ACC112 (cell line): ENCODE measurements around the gene IRX4.
A peak's percentile ranks its signal among the peaks of the same experiment; 100 is the strongest.

Experiments used
- H2AFZ ChIP-seq: fragments of 200-600 bp; sonication (generic); one replicate; pipeline ENCODE4 v1.6.0; 2017; ENCODE audit warnings: antibody characterized with exemption, low read length; ENCODE audit not compliant: unreplicated experiment
- H3K27ac ChIP-seq: fragments of 200-600 bp; sonication (generic); 2 replicates; pipeline ENCODE4 v1.5.1; 2014; ENCODE audit warnings: low read depth, mild to moderate bottlenecking, antibody characterized with exemption, low read length, moderate library complexity
- H3K27me3 ChIP-seq: fragments of 200-600 bp; sonication (generic); 2 replicates; pipeline ENCODE4 v1.6.1; 2014; ENCODE audit warnings: mild to moderate bottlenecking, antibody characterized with exemption, low read length, moderate library complexity, mixed read lengths; ENCODE audit not compliant: insufficient read depth
- H3K36me3 ChIP-seq: fragments of 200-600 bp; sonication (generic); 2 replicates; pipeline ENCODE4 v1.6.1; 2016; ENCODE audit warnings: mild to moderate bottlenecking, antibody characterized with exemption, low read length, moderate library complexity, mixed read lengths; ENCODE audit not compliant: insufficient read depth
- H3K4me1 ChIP-seq: fragments of 200-600 bp; sonication (generic); one replicate; pipeline ENCODE4 v1.6.1; 2016; ENCODE audit warnings: low read length, mixed read lengths; ENCODE audit not compliant: insufficient read depth, unreplicated experiment, control insufficient read depth
- H3K4me3 ChIP-seq: fragments of 200-600 bp; sonication (generic); 2 replicates; pipeline ENCODE4 v1.5.1; 2014; ENCODE audit warnings: mild to moderate bottlenecking, low read depth, low read length
- H3K79me2 ChIP-seq: fragments of 200-600 bp; sonication (generic); one replicate; pipeline ENCODE4 v1.6.0; 2016; ENCODE audit warnings: low read length; ENCODE audit not compliant: control insufficient read depth, unreplicated experiment, insufficient read depth

Gene IRX4

GRCh38 chr5:1882337-1883119, at the start of gene IRX4:
IRX4 (minus strand) TSS chr5:1882925; CDS start chr5:1882647, 278 bp downstream.
- Histone ChIP-seq H3K4me1 (no peaks in the 10 kb centered on the region), H3K27ac (peak within 1 kb of the TSS; percentile 72), H3K36me3 (no peaks in the 10 kb centered on the region), H3K27me3 (peaks cover 96% of the 10 kb centered on the region), H3K79me2 (no peaks in the 10 kb centered on the region), H3K4me3 (peak within 1 kb of the TSS; percentile 75), H2AFZ (peak within 1 kb of the TSS; percentile 34)

- H3K4me3 ChIP-seq: peak overlapping the region; percentile 65
- H3K4me1 ChIP-seq: no peaks in the 10 kb centered on the region
- H3K36me3 ChIP-seq: no peaks in the 10 kb centered on the region
- H3K79me2 ChIP-seq: no peaks in the 10 kb centered on the region
- no peak overlapping the region for H3K27ac ChIP-seq
- peaks cover 37% of the 10 kb centered on the region for H3K27me3 ChIP-seq
- H2AFZ ChIP-seq: peak overlapping the region; percentile 25
Measured at GRCh38 chr5:1931604-1932231, 49.0 kb upstream of the IRX4 start.

GRCh38 chr5:1930880-1931603, 48.3 kb upstream of the IRX4 start:
- Histone ChIP-seq H3K27me3 (peaks cover 37% of the 10 kb centered on the region), H3K36me3 (no peaks in the 10 kb centered on the region), H3K27ac (no peak overlapping the region), H3K4me1 (no peaks in the 10 kb centered on the region), H2AFZ (peak overlapping the region; percentile 25), H3K79me2 (no peaks in the 10 kb centered on the region), H3K4me3 (peak overlapping the region; percentile 65)

- Histone ChIP-seq H3K4me1 (no peaks in the 10 kb centered on the region), H3K79me2 (no peaks in the 10 kb centered on the region), H2AFZ (no peak overlapping the region), H3K36me3 (no peaks in the 10 kb centered on the region), H3K27me3 (peaks cover 37% of the 10 kb centered on the region), H3K4me3 (peak overlapping the region; percentile 65), H3K27ac (no peak overlapping the region)
Measured at GRCh38 chr5:1930501-1930879, 47.8 kb upstream of the IRX4 start.

GRCh38 chr5:1929108-1929991, 46.6 kb upstream of the IRX4 start:
- Histone ChIP-seq H3K27ac (no peak overlapping the region), H3K27me3 (peaks cover 37% of the 10 kb centered on the region), H2AFZ (no peak overlapping the region), H3K36me3 (no peaks in the 10 kb centered on the region), H3K4me1 (no peaks in the 10 kb centered on the region), H3K4me3 (no peak overlapping the region), H3K79me2 (no peaks in the 10 kb centered on the region)

GRCh38 chr5:1926471-1927341, 44.0 kb upstream of the IRX4 start:
- H3K27me3 ChIP-seq: peaks cover 26% of the 10 kb centered on the region

GRCh38 chr5:1926071-1926440, 43.3 kb upstream of the IRX4 start:
- Histone ChIP-seq H3K36me3 (no peaks in the 10 kb centered on the region), H3K27me3 (peaks cover 19% of the 10 kb centered on the region), H3K27ac (no peak overlapping the region), H3K4me1 (no peaks in the 10 kb centered on the region), H3K79me2 (no peaks in the 10 kb centered on the region), H2AFZ (no peak overlapping the region), H3K4me3 (no peak overlapping the region)

More at GRCh38 chr5:1926471-1927341, 44.0 kb upstream of the IRX4 start:
- no peaks in the 10 kb centered on the region for H3K4me1 ChIP-seq
- no peak overlapping the region for H3K27ac ChIP-seq
- H2AFZ ChIP-seq: no peak overlapping the region
- no peaks in the 10 kb centered on the region for H3K36me3 ChIP-seq
- H3K79me2 ChIP-seq: no peaks in the 10 kb centered on the region
- no peak overlapping the region for H3K4me3 ChIP-seq

- no peaks in the 10 kb centered on the region for H3K4me1 ChIP-seq
- H3K36me3 ChIP-seq: no peaks in the 10 kb centered on the region
- H2AFZ ChIP-seq: no peak overlapping the region
Measured at GRCh38 chr5:1925111-1926070, 42.7 kb upstream of the IRX4 start.

GRCh38 chr5:1923766-1924165, 41.0 kb upstream of the IRX4 start:
- Histone ChIP-seq H2AFZ (no peak overlapping the region), H3K4me3 (no peak overlapping the region), H3K4me1 (no peaks in the 10 kb centered on the region), H3K27ac (no peak overlapping the region), H3K79me2 (no peaks in the 10 kb centered on the region), H3K36me3 (no peaks in the 10 kb centered on the region), H3K27me3 (peaks cover 8% of the 10 kb centered on the region)

More at GRCh38 chr5:1925111-1926070, 42.7 kb upstream of the IRX4 start:
- H3K27me3 ChIP-seq: peaks cover 13% of the 10 kb centered on the region
- H3K79me2 ChIP-seq: no peaks in the 10 kb centered on the region
- H3K4me3 ChIP-seq: no peak overlapping the region
- no peak overlapping the region for H3K27ac ChIP-seq
